Ureter (tissue), 1 donor: ENCODE measurements around the gene NARF. TPM values are rescaled to one million over a fixed set of nuclear protein-coding genes. Genes with fewer than 3 reads are reported as not detected.
"Not testable (repeated sequence)": the region's sequence is repeated elsewhere in the genome, so short reads cannot be mapped to it uniquely, and the experiment has no call there.

Source experiments
- DNase-seq: peaks from one replicate; pipeline ENCODE4 v3.0.0-alpha.2; 2020; ENCODE audit warnings: low spot score
- total RNA-seq: library from RNA; stranded (reverse); gene quantifications from one replicate; pipeline ENCODE4 v1.2.4, GENCODE V29; 2023
- donor health status: DM: yes; HTN: yes; CAD: no.

Gene NARF
- total RNA-seq, 1 donor from 2014 or later = 48.2 TPM

DNA sequence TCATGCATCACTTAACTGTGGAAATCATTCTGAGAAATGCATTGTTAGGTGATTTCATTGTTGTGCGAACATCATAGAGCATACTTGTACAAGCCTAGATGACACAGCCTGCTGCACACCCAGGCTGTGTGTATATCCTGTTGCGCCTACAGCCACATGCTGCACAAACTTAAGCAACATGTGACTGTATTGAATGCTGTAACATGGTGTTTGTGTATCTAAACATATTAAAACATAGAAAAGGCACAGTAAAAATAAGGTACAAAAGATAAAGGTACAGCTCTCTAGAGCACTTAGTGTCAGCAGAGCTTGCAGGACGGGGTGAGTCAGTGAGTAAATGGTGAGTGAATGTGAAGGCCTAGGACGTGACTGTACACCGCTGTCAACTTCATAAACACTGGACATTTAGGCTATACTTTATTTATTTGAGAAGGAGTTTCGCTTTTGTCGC, 72.9 kb downstream of the NARF start:
- no peak for DNase-seq

DNA sequence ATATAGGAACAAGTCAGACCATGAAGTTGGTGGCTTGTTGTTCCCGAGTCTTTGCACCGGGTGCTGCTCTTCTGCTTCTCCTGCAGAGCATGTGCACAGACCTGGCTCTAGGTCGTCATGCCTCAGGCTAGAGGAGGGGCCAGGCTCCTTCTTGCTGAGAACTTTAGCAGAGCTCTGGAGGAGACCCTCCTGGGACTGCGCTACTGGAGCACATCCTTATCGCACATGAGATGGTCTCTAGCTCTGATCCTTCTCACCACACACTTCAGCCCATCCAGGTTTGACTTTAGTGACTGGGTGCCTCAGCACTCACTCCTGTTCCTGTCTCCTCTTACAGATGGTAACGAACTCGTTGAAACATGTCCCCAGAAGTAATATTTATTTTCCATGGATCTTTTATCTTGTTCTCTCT, 75.9 kb downstream of the NARF start:
- DNase-seq = no peak

GRCh38 chr17:82536512-82537201, 78.1 kb downstream of the NARF start:
- DNase-seq = no peak

GRCh38 chr17:82537228-82537627, 78.7 kb downstream of the NARF start:
- not testable (repeated sequence) for DNase-seq

DNA sequence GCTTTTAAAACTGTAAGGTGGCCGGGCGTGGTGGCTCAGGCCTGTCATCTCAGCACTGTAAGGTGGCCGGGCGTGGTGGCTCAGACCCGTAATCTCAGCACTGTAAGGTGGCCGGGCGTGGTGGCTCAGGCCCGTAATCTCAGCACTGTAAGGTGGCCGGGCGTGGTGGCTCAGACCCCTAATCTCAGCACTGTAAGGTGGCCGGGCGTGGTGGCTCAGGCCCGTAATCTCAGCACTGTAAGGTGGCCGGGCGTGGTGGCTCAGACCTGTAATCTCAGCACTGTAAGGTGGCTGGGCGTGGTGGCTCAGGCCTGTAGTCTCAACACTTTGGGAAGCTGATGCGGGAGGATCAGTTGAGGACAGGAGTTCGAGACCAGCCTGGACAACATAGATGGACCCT, 80.5 kb downstream of the NARF start:
- not testable (repeated sequence) for DNase-seq

Other genes with a start within 250 kb of the NARF start
- 108 TPM for gene CCDC57, start 245.9 kb upstream of the NARF start, total RNA-seq
- 44.2 TPM for gene SLC16A3, start 229.7 kb upstream of the NARF start, total RNA-seq
- gene CSNK1D, start 185.0 kb upstream of the NARF start, total RNA-seq = 170 TPM
- gene CD7, start 141.1 kb upstream of the NARF start, total RNA-seq = 3.4 TPM
- 12.6 TPM for gene SECTM1, start 125.0 kb upstream of the NARF start, total RNA-seq
- gene TEX19, start 99.5 kb upstream of the NARF start, total RNA-seq = not detected
- not detected for gene UTS2R, start 87.0 kb upstream of the NARF start, total RNA-seq
- 44.5 TPM for gene HEXD, start 40.4 kb upstream of the NARF start, total RNA-seq
- gene OGFOD3, start 40.2 kb upstream of the NARF start, total RNA-seq = 31.9 TPM
- 98.0 TPM for gene CYBC1, start 8.0 kb upstream of the NARF start, total RNA-seq
- gene FOXK2, start 61.0 kb downstream of the NARF start, total RNA-seq = 67.2 TPM
- 96.0 TPM for gene WDR45B, start 189.7 kb downstream of the NARF start, total RNA-seq
- gene RAB40B, start 240.0 kb downstream of the NARF start, total RNA-seq = 18.9 TPM